ENCODE measurements around the gene ARID1A. TPM values are rescaled to one million over a fixed set of nuclear protein-coding genes. Genes with fewer than 3 reads are reported as not detected.
A peak's percentile ranks its signal among the peaks of the same experiment; 100 is the strongest.

The ARID1A gene
- polyA plus RNA-seq, 3 donors from 2014 or later: 7.1 to 34.6 (median 16.0) TPM

DNA sequence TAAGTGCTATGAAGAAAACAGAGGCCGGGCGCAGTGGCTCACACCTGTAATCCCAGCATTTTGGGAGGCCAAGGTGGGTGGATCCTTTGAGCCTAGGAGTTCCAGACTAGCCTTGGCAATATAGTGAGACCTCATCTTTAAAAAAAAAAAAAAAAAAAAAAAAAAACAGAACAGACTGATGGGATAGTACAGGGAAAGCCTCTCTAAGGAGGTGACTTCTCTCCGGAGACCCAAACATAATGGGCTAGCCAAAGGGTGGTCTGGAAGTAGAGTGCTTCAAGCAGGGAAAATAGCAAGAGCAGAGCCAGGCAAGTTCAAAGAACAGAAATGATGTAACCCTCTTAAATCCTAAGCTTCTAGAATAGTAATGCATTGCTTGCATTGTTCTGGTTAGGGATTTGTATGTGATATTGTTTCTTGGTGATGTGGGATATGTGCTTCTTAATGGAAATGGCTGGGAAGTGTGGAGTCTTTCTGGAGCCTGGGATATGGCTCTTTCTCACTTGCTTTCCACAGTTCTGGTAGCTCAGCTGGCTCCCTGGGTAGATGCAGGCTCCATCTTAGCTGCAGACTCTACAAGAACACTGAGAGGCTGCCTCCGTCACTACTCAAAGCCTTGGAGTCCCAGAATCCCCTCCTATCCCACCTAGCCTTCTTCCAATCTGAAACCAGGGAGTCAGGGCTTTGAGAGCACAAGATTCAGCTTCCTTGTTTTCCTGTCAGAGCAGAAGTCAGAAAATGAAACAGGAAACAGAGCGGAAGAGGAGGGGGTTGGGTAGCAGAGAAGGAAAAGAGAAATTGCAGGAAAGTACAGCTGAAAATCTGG lies 90.0 kb downstream of the ARID1A start:
- Mint-ChIP-seq H3K4me3 (peak overlapping the region; percentile 99 to 100 (median 100)), H3K27me3 (ENCODE audit: low read depth in 3 of 3) (peaks cover 10 to 29% (median 21%) of the 10 kb centered on the region in 3 donors), H3K36me3 (peaks cover 4 to 17% (median 15%) of the 10 kb centered on the region in 3 donors), H3K27ac (peak overlapping the region; percentile 99 to 100 (median 100)), H3K4me1 (peaks cover 88 to 95% of the 10 kb centered on the region in 2 donors), H3K9me3 (no peaks in the 10 kb centered on the region)
- peak in 2 of 3 donors; percentile 16 to 40 for DNase-seq

DNA sequence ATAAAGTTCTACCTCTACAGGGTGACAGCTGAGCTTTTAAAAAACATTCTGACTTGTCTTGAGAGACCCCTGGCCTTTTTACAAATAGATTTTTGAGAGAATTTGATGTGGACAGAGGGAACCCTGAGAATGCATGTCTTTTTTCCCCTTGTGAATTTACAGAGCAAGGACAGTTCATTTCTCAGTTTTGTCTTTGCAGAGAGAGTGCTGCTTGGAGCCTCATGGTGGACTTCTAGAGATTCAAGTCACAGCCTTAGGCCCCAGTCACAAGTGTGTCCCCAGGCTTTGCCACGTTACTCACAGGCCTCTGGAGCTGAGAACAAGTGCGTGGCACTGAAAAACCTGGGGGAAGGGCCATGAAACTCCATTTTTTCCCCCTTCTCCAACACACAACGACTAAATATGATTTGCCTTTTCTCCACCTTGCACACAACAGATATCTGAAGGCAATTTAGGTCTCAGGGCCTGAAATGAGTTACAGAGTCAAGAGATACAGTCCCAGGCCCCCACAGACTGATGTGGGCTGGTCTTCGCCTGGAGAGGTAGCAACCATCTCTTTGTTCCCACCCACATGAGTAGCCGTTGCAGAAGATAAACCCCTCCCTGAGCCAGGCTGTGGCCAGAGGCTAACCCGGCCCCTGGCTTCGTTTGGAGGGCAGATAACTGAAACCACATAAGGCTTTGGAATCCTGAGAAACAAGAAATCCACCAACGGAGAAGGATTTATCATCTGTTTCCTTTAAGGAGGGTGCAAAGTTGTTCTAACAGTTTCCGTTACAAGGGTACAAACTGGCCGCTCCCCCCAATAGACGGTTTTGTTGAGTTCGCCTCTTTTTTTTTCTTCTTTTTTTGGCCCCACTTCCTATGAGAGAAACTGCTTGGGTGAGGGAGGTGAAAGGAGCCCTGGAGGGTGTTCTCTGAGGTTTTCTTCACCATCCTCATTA lies 90.9 kb downstream of the ARID1A start:
- no peak for DNase-seq
- peaks cover 4 to 15% (median 9%) of the 10 kb centered on the region in 3 donors for H3K36me3 Mint-ChIP-seq
- no peaks in the 10 kb centered on the region for H3K9me3 Mint-ChIP-seq
- H3K4me1 Mint-ChIP-seq: peaks cover 85 to 95% of the 10 kb centered on the region in 2 donors
- peak overlapping the region; percentile 99 to 100 (median 100) for H3K4me3 Mint-ChIP-seq
- peaks cover 10 to 31% (median 21%) of the 10 kb centered on the region in 3 donors for H3K27me3 Mint-ChIP-seq (ENCODE audit: low read depth in 3 of 3)
- H3K27ac Mint-ChIP-seq: peak overlapping the region; percentile 99 to 100 (median 100)

DNA sequence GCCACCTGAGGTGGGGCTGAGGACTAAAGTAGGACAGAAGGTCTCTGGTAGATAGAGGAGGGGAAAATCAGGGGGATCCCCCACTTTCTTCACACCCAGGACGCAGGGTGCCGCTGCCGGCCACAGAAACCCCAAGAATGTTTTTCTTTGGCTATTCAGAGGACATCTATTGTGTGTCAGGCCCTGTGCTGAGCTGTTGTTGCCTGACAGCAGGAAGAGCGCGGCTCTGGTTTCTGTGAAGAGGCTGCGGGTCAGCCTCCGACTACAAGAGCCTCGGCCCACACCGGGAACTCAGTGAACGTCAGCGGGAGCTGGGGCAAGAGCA lies 91.5 kb downstream of the ARID1A start:
- peaks cover 10 to 30% (median 21%) of the 10 kb centered on the region in 3 donors for H3K27me3 Mint-ChIP-seq (ENCODE audit: low read depth in 3 of 3)
- peaks cover 4 to 13% (median 7%) of the 10 kb centered on the region in 3 donors for H3K36me3 Mint-ChIP-seq
- H3K9me3 Mint-ChIP-seq: no peaks in the 10 kb centered on the region
- peak; percentile 94 to 96 (median 95) for DNase-seq
- peak overlapping the region; percentile 99 to 100 (median 100) for H3K4me3 Mint-ChIP-seq
- H3K27ac Mint-ChIP-seq: peak overlapping the region; percentile 99 to 100 (median 100)
- H3K4me1 Mint-ChIP-seq: peaks cover 79 to 89% of the 10 kb centered on the region in 2 donors

DNA sequence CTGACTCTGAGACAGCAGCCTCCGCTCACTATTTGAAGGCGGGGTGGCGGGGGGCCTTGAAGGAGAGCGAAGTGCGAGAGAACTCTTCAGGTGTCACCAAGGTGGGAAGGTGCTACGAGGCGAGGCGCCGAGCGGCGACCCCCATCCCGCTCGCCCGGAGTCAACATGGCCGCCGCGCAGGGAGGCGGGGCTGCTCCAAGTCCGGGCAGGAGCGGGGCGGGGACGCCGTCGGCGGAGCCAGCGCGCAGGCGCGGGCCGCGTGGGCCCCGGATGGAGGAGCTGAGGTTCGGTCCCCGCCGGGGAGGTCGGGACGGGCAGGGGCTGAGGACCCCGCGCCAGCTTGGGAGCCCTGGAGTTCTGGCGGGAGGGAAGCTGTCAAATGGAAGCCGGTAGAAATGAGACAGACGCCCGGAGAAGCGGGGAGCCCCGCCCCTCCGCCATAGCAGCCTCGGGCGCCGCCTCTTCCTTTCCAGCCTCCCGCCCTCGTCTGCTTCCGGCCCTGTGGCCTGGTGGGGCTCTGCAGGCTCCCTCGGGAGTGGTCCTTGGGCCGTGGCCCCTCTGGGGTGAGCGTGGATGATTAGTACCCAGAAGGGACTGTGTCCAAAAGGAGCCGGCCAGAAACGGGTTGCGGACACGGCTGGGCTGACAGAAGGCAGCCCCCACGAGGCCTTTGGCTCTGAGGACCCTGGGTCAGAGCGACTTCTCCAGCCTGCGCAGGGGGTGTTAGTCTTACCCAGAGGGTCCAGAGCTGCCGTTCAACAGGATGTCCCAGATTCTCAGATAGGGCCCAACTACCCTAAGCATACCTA lies 92.1 kb downstream of the ARID1A start, which contains the start of gene PIGV:
Gene PIGV (plus strand): TSS at position 245 of the 809 bp plus-strand sequence. CDS start 2,866 bp downstream, outside the sequence.
- no peaks in the 10 kb centered on the region for H3K9me3 Mint-ChIP-seq
- H3K4me1 Mint-ChIP-seq: peaks cover 75 to 89% of the 10 kb centered on the region in 2 donors
- H3K27ac Mint-ChIP-seq: peak within 1 kb of the TSS; percentile 99 to 100 (median 100)
- H3K36me3 Mint-ChIP-seq: peaks cover 6 to 11% (median 9%) of the 10 kb centered on the region in 3 donors
- peak; percentile 89 to 92 (median 91) for DNase-seq
- peaks cover 10 to 28% (median 21%) of the 10 kb centered on the region in 3 donors for H3K27me3 Mint-ChIP-seq (ENCODE audit: low read depth in 3 of 3)
- H3K4me3 Mint-ChIP-seq: peak within 1 kb of the TSS; percentile 99 to 100 (median 100)

DNA sequence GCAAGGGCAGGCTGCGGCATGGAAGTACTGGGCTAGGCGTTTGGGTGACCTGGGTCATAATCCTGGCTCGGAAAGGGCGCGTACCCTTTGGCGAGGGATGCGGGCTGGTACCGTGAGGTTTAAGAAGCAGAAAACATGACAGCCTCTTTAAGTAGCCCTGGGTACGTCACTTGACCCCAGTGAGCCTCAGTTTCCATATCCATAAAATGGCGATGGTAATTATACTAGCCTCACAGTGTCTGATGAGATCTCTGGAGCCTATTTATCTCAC lies 92.6 kb downstream of the ARID1A start:
- no peak for DNase-seq
- Mint-ChIP-seq H3K4me3 (peak overlapping the region; percentile 99 to 100 (median 100)), H3K27me3 (ENCODE audit: low read depth in 3 of 3) (peaks cover 10 to 30% (median 21%) of the 10 kb centered on the region in 3 donors), H3K9me3 (no peaks in the 10 kb centered on the region), H3K4me1 (peaks cover 74 to 84% of the 10 kb centered on the region in 2 donors), H3K36me3 (peaks cover 9 to 15% (median 14%) of the 10 kb centered on the region in 3 donors), H3K27ac (peak overlapping the region; percentile 93 to 100 (median 98))

DNA sequence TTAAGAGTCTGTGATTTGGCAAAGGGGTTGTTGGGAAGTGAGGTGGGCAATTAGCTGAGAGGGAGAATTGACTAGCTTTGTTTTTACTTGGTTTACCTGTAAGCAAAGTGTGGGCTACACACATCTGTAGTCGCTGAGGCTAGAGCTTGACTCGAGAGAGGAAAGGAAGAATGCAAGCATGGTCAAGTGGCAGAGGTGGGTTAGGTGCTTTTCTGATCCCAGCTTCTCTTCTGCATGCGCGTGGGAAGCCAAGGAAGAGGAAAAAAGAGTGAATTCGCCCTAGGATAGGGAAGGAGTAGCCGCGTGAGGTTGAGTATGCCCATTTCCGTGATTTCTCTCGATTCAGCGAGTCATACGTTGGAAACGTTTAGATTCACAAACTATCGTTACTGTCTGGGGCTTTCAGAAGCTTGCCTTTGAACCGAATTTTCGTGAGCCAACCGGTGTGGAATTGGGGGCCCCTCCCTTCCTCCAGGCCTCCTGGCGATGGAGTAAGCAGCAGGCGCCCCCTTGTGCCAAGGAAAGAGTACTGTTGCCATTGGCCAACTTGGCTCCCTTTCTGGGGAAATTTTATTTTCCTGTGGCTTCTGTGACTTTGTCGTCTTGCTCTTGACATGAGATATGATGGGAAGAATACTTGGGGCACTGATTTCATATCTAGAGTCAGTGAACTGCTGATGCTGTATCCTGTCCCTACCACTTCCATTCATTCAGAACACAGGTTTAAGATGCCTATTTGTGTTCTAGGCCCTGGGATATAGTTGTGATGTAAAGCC lies 93.2 kb downstream of the ARID1A start:
- no peaks in the 10 kb centered on the region for H3K9me3 Mint-ChIP-seq
- DNase-seq: peak; percentile 78 to 83 (median 80)
- H3K4me1 Mint-ChIP-seq: peaks cover 69 to 78% of the 10 kb centered on the region in 2 donors
- H3K36me3 Mint-ChIP-seq: peaks cover 9 to 18% (median 15%) of the 10 kb centered on the region in 3 donors
- peak overlapping the region; percentile 93 to 100 (median 98) for H3K27ac Mint-ChIP-seq
- H3K27me3 Mint-ChIP-seq (ENCODE audit: low read depth in 3 of 3): peaks cover 9 to 30% (median 21%) of the 10 kb centered on the region in 3 donors
- H3K4me3 Mint-ChIP-seq: peak overlapping the region; percentile 99 to 100 (median 100)

DNA sequence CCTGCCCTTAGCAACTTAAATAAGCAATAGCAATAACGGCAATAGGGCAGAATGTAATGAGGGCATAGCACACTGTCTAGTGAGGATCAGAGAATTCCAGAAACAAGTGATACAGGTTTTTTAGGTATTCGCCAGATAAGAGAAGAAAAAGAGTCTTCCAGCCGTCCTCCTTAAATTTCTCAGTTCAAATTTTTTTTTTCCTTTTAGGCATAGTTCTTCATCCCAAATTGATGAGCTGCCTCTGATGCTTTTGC lies 93.7 kb downstream of the ARID1A start:
- peaks cover 8 to 30% (median 18%) of the 10 kb centered on the region in 3 donors for H3K27me3 Mint-ChIP-seq (ENCODE audit: low read depth in 3 of 3)
- DNase-seq: no peak
- peaks cover 64 to 73% of the 10 kb centered on the region in 2 donors for H3K4me1 Mint-ChIP-seq
- H3K36me3 Mint-ChIP-seq: peaks cover 12 to 21% (median 19%) of the 10 kb centered on the region in 3 donors
- H3K27ac Mint-ChIP-seq: peak overlapping the region; percentile 93 to 100 (median 98)
- H3K4me3 Mint-ChIP-seq: peak overlapping the region in 4 of 5 donors; percentile 99 to 100 (median 100)
- H3K9me3 Mint-ChIP-seq: no peaks in the 10 kb centered on the region

DNA sequence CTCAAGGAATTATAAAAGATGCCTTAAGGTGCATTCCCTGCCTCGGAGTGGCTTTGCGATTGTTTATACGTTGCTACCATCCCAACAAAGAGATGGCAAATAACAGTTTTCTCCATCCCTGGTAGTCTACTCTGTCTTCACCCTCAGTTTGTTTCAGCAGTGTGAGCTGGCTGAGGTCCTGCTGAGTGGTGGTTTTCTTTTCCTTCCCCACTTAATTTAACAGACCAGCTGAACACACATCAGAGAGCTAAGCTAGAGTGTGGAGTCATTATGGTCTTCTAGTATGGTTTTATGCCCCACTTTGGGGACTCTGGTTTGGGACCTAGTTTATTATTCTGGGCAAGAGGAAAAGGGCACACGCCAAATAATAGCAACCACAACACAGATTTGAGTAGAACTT lies 94.1 kb downstream of the ARID1A start:
- Mint-ChIP-seq H3K27me3 (ENCODE audit: low read depth in 3 of 3) (peaks cover 8 to 30% (median 18%) of the 10 kb centered on the region in 3 donors), H3K4me1 (peaks cover 60 to 69% of the 10 kb centered on the region in 2 donors), H3K9me3 (no peaks in the 10 kb centered on the region), H3K27ac (peak overlapping the region; percentile 93 to 100 (median 98)), H3K4me3 (peak overlapping the region; percentile 48 to 100 (median 100)), H3K36me3 (peaks cover 16 to 25% (median 22%) of the 10 kb centered on the region in 3 donors)
- DNase-seq: no peak

DNA sequence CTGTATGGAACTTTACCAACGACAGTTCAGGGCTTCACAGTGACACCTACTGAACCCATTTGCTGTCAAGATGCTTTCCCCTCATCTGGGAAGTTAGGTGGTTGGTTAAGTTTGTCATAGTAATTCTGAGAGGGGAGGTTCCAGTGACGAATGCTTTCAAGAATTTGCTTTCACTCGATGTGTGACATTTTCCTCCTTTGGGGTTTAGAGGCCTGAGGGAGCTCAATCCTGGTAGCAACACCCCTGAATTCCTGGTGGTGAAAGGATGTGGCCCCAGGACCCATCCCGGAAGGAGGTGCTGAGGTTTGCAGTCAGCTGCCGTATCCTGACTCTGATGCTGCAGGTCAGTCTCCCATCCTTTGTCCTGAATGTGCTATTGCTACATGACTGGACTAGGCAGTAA lies 94.7 kb downstream of the ARID1A start:
- Mint-ChIP-seq H3K4me3 (peak overlapping the region in 4 of 5 donors; percentile 49 to 100 (median 100)), H3K4me1 (peaks cover 55 to 63% of the 10 kb centered on the region in 2 donors), H3K27me3 (ENCODE audit: low read depth in 3 of 3) (peaks cover 8 to 30% (median 18%) of the 10 kb centered on the region in 3 donors), H3K9me3 (no peaks in the 10 kb centered on the region), H3K27ac (peak overlapping the region; percentile 93 to 100 (median 98)), H3K36me3 (peaks cover 16 to 28% (median 27%) of the 10 kb centered on the region in 3 donors)
- DNase-seq: no peak

DNA sequence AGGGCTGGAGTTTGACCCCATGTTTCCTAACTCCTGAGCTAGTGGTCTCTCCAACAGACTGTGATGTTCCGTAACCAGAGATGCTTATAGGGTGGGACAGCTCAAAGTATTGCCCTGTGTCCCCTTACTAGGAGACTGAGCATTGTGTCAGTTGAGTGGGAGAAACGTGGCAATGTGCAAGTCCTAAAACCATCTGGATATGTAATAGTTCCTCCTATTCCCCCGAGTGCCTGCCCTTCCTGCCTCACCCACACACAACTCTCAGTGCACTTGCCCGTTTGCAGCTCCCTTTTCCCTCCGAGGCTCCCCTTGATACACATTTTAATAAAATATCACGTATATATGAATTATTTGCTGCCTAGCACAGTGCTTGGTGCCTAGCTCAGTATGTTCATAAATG lies 95.3 kb downstream of the ARID1A start:
- Mint-ChIP-seq H3K4me1 (peaks cover 50 to 57% of the 10 kb centered on the region in 2 donors), H3K27ac (peak overlapping the region in 2 of 6 donors; percentile 33 to 71), H3K9me3 (no peaks in the 10 kb centered on the region), H3K36me3 (peaks cover 16 to 29% (median 28%) of the 10 kb centered on the region in 3 donors), H3K4me3 (peak overlapping the region in 1 of 5 donors; percentile 38), H3K27me3 (ENCODE audit: low read depth in 3 of 3) (peaks cover 8 to 26% (median 18%) of the 10 kb centered on the region in 3 donors)
- DNase-seq: no peak

DNA sequence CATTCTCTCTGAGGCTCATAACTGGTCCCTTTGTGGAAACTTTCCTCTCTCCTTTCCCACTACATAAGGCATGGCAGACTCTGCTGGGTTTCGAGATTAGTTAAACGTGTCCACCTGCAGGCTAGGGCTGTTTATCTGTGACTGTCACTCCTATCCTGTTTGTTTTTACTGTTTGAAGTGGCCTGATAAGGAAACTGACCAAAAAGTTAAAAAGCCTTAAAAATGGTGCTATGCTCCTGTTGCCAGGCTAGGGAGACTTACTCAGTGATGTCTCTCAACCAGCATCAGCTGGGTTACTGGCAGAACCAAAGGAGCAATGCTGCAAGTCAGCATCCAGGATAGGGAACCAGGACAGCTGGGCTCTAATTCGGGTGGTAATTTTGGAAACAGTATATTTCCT lies 95.8 kb downstream of the ARID1A start:
- DNase-seq: no peak
- peaks cover 8 to 22% (median 18%) of the 10 kb centered on the region in 3 donors for H3K27me3 Mint-ChIP-seq (ENCODE audit: low read depth in 3 of 3)
- H3K27ac Mint-ChIP-seq: peak overlapping the region in 1 of 6 donors; percentile 71
- H3K9me3 Mint-ChIP-seq: no peaks in the 10 kb centered on the region
- peaks cover 45 to 52% of the 10 kb centered on the region in 2 donors for H3K4me1 Mint-ChIP-seq
- H3K4me3 Mint-ChIP-seq: no peak overlapping the region
- H3K36me3 Mint-ChIP-seq: peaks cover 18 to 33% (median 32%) of the 10 kb centered on the region in 3 donors

DNA sequence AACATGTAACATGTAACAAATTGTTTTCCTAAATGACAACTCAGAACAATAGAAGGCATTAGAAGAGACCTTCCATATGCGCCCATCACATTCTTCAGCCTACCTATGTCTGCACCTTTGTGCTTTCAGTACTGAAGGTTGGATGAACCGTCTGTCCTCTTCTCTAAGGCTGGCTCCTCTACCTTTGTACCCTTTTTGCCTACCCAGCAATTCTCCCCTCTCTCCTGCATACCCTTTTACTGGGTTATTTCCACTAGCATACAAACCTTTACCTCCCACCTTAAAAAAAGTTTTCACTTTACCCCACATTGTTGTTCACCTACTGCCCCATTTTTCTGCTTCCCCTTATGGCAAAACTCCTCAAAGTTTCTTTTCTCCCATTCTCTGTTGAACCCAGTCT lies 97.1 kb downstream of the ARID1A start:
- Mint-ChIP-seq H3K27ac (peak overlapping the region in 3 of 6 donors; percentile 12 to 51 (median 13)), H3K27me3 (ENCODE audit: low read depth in 3 of 3) (peaks cover 0 to 10% (median 9%) of the 10 kb centered on the region in 3 donors), H3K36me3 (peaks cover 21 to 43% (median 35%) of the 10 kb centered on the region in 3 donors), H3K9me3 (no peaks in the 10 kb centered on the region), H3K4me3 (no peak overlapping the region), H3K4me1 (peaks cover 36 to 41% of the 10 kb centered on the region in 2 donors)
- DNase-seq: no peak

Measured in immature natural killer cell (primary cell).